ENCODE measurements around the gene NDUFA12.

Gene NDUFA12

GRCh38 chr12:94963649-94964048 lies 39.8 kb downstream of the NDUFA12 start:
- Histone ChIP-seq H3K27ac (no peak overlapping the region), H3K9me3 (no peaks in the 10 kb centered on the region), H3K27me3 (no peaks in the 10 kb centered on the region), H3K4me1 (ENCODE audit: control insufficient read depth in 1 of 2, insufficient read depth in 1 of 2, low read depth in 1 of 2, low read length in 1 of 2) (no peaks in the 10 kb centered on the region), H3K36me3 (no peaks in the 10 kb centered on the region), H3K4me3 (ENCODE audit: low read depth in 1 of 2, low read length in 1 of 2) (no peak overlapping the region)
- no peak for TF ChIP-seq CTCF (IDR thresholded peaks at IDR 0.05)

DNA sequence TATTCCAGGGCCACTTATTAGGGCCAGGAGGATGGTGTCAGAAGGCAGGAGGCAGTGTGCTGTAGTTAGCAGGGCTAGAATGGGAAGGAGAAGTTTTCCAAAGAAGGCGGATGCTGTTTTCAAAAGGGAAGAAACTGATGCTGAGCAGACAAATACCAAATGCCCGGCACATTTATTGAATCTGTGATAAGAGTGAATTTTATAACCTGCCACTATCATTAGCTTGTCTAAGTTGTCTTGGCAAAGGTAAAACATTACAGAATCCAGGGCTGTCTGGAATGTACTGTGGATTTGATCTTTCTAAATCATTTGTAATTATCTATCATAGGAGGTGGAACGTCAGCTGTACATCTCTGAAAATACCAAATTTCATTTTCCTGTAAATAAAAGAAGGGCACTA lies 40.8 kb downstream of the NDUFA12 start:
- H3K9me3 ChIP-seq, result no peaks in the 10 kb centered on the region
- no peak overlapping the region for H3K4me3 ChIP-seq (ENCODE audit: low read depth in 1 of 2, low read length in 1 of 2)
- H3K4me1 ChIP-seq (ENCODE audit: control insufficient read depth in 1 of 2, insufficient read depth in 1 of 2, low read depth in 1 of 2, low read length in 1 of 2), result no peaks in the 10 kb centered on the region
- no peaks in the 10 kb centered on the region for H3K27me3 ChIP-seq
- no peaks in the 10 kb centered on the region for H3K36me3 ChIP-seq
- no peak overlapping the region for H3K27ac ChIP-seq
- TF ChIP-seq CTCF (IDR thresholded peaks at IDR 0.05), result no peak

- H3K9me3 ChIP-seq, result no peaks in the 10 kb centered on the region
- no peaks in the 10 kb centered on the region for H3K36me3 ChIP-seq
- TF ChIP-seq CTCF (IDR thresholded peaks at IDR 0.05), result no peak
- H3K4me3 ChIP-seq (ENCODE audit: low read depth in 1 of 2, low read length in 1 of 2), result no peak overlapping the region
- H3K27me3 ChIP-seq, result no peaks in the 10 kb centered on the region
- no peak overlapping the region for H3K27ac ChIP-seq
- H3K4me1 ChIP-seq (ENCODE audit: control insufficient read depth in 1 of 2, insufficient read depth in 1 of 2, low read depth in 1 of 2, low read length in 1 of 2), result no peaks in the 10 kb centered on the region
These were observed 41.6 kb downstream of the NDUFA12 start for GRCh38 chr12:94961911-94962310.

- no peaks in the 10 kb centered on the region for H3K9me3 ChIP-seq
- H3K36me3 ChIP-seq, result no peaks in the 10 kb centered on the region
- no peak for TF ChIP-seq CTCF (IDR thresholded peaks at IDR 0.05)
- no peaks in the 10 kb centered on the region for H3K27me3 ChIP-seq
- H3K4me1 ChIP-seq (ENCODE audit: control insufficient read depth in 1 of 2, insufficient read depth in 1 of 2, low read depth in 1 of 2, low read length in 1 of 2), result no peaks in the 10 kb centered on the region
- no peak overlapping the region for H3K27ac ChIP-seq
- H3K4me3 ChIP-seq (ENCODE audit: low read depth in 1 of 2, low read length in 1 of 2), result no peak overlapping the region
These were observed 42.2 kb downstream of the NDUFA12 start for GRCh38 chr12:94961256-94961824.

- H3K4me3 ChIP-seq (ENCODE audit: low read depth in 1 of 2, low read length in 1 of 2), result no peak overlapping the region
- no peak for TF ChIP-seq CTCF (IDR thresholded peaks at IDR 0.05)
- no peaks in the 10 kb centered on the region for H3K36me3 ChIP-seq
- H3K9me3 ChIP-seq, result no peaks in the 10 kb centered on the region
- H3K27ac ChIP-seq, result no peak overlapping the region
- H3K4me1 ChIP-seq (ENCODE audit: control insufficient read depth in 1 of 2, insufficient read depth in 1 of 2, low read depth in 1 of 2, low read length in 1 of 2), result no peaks in the 10 kb centered on the region
- H3K27me3 ChIP-seq, result no peaks in the 10 kb centered on the region
These were observed 46.5 kb downstream of the NDUFA12 start for GRCh38 chr12:94957006-94957405.

Data from neutrophil (primary cell).